Measurements from ENCODE around the gene PIGU.

The PIGU gene

GRCh38 chr20:34525342-34525708 is 151.6 kb downstream of the PIGU start:
- peaks cover 3 to 60% of the 10 kb centered on the region in 2 experiments; a peak in 2 of 3 replicates for H3K36me3 ChIP-seq (ENCODE audit: control insufficient read depth in 2 of 2, insufficient read depth in 1 of 2, low read length in 2 of 2)
- peaks cover 9% of the 10 kb centered on the region for H3K4me1 ChIP-seq (ENCODE audit: control insufficient read depth, insufficient read depth, low read length)
- H3K4me3 ChIP-seq (ENCODE audit: low read depth, low read length) = no peak overlapping the region
- TF ChIP-seq PBX3 (CRISPR knock-in tag; IDR thresholded peaks at IDR 0.05) (no peak), ZNF747 (tag by site-specific recombination; IDR thresholded peaks at IDR 0.05) (no peak), ZNF658 (tag by site-specific recombination; IDR thresholded peaks at IDR 0.05) (no peak), ZNF362 (tag by site-specific recombination; IDR thresholded peaks at IDR 0.05) (no peak)
- H3K27ac ChIP-seq (ENCODE audit: extremely low read depth, low read depth, low read length) = 0 out of 2 replicates have a peak overlapping the region, but pooled peaks have one; percentile 34
- CTCF ChIA-PET = interaction anchor here (0.7 to 7.7 kb wide), 3 partner anchors 9 to 212 kb away, joined by 3 to 116 read pairs (median 8); partner anchors contain the start of gene DYNLRB1
- POLR2A ChIA-PET = interaction anchor here (2.0 kb wide), 1 partner anchor 9 kb away, joined by 20 read pairs; the partner anchor contains the start of gene DYNLRB1
- no peaks in the 10 kb centered on the region for H3K9me3 ChIP-seq (ENCODE audit: control insufficient read depth, insufficient read depth, low read depth, low read length)

GRCh38 chr20:34524426-34524825 is 152.5 kb downstream of the PIGU start:
- no peak for TF ChIP-seq ZSCAN5A (tag by site-specific recombination; IDR thresholded peaks at IDR 0.05)
- TF ChIP-seq ZIC2 (tag by site-specific recombination; IDR thresholded peaks at IDR 0.05) = no peak
- no peak for TF ChIP-seq ZNF433 (tag by site-specific recombination; IDR thresholded peaks at IDR 0.05; ENCODE audit: low read depth)
- TF ChIP-seq ZNF830 (tag by site-specific recombination; IDR thresholded peaks at IDR 0.05; ENCODE audit: low read depth) = no peak
- no peak for TF ChIP-seq ZNF514 (tag by site-specific recombination; IDR thresholded peaks at IDR 0.05)
- no peak for TF ChIP-seq ZNF548 (tag by site-specific recombination; IDR thresholded peaks at IDR 0.05)
- no peak for TF ChIP-seq ATF2 (tag by site-specific recombination; IDR thresholded peaks at IDR 0.05; ENCODE audit: low read depth)
- TF ChIP-seq GFI1B (tag by site-specific recombination; IDR thresholded peaks at IDR 0.05) = no peak
- no peak for TF ChIP-seq PRDM4 (tag by site-specific recombination; IDR thresholded peaks at IDR 0.05)
- no peak for TF ChIP-seq ZNF133 (tag by site-specific recombination; IDR thresholded peaks at IDR 0.05)
- no peak for TF ChIP-seq ZNF658 (tag by site-specific recombination; IDR thresholded peaks at IDR 0.05)
- TF ChIP-seq ZNF280D (tag by site-specific recombination; IDR thresholded peaks at IDR 0.05) = no peak
- no peak for TF ChIP-seq ELK4 (IDR thresholded peaks at IDR 0.05; ENCODE audit: borderline replicate concordance, low read depth, low read length)
- no peak for TF ChIP-seq ZNF341 (tag by site-specific recombination; IDR thresholded peaks at IDR 0.05; ENCODE audit: low read depth)
- ChIA-PET CTCF (interaction anchor here (0.7 to 7.7 kb wide), 4 partner anchors 8 to 222 kb away, joined by 3 to 116 read pairs (median 6); partner anchors contain the start of gene DYNLRB1), POLR2A (interaction anchor here (0.6 to 1.0 kb wide), 3 partner anchors 8 to 246 kb away, joined by 3 to 4 read pairs (median 3); partner anchors contain the start of gene DYNLRB1)
- Histone ChIP-seq H3K27ac (ENCODE audit: extremely low read depth, low read depth, low read length) (no peak overlapping the region), H3K36me3 (ENCODE audit: control insufficient read depth in 2 of 2, insufficient read depth in 1 of 2, low read length in 2 of 2) (peaks cover 3 to 59% of the 10 kb centered on the region in 2 experiments; a peak in 2 of 3 replicates), H3K4me3 (ENCODE audit: low read depth, low read length) (no peak overlapping the region), H3K9me3 (ENCODE audit: control insufficient read depth, insufficient read depth, low read depth, low read length) (no peaks in the 10 kb centered on the region), H3K4me1 (ENCODE audit: control insufficient read depth, insufficient read depth, low read length) (peaks cover 9% of the 10 kb centered on the region)

Data from HEK293 (cell line).